ENCODE data around the gene UTY.

UTY gene

GRCh38 chrY:13243716-13244115 is 236.1 kb downstream of the UTY start (continued):
- no peak for TF ChIP-seq KLF1 (tag by site-specific recombination; IDR thresholded peaks at IDR 0.05)

DNA sequence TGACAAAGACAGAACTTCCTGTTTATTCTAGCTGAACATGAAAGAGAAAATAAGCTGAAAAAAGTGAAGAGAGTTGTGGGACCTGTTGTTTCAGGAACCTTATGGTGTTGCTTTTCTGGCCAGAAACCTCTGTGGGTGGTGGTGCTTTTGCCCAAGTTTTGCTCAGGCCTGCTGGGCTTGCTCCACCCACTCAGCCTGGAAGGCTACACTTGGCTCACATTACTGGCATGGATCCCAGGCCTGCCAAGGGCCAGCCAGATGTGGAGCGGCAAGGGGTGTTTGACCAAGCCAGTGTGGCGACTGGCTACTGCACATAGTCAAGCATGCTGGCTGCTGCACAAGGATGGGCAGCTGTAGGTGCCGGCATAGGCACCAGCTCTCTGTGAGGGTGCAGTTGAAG is 245.9 kb downstream of the UTY start:
- Histone ChIP-seq H3K4me1 (ENCODE audit: control insufficient read depth, insufficient read depth, low read length) (no peaks in the 10 kb centered on the region), H3K36me3 (ENCODE audit: control insufficient read depth in 2 of 2, insufficient read depth in 1 of 2, low read length in 2 of 2) (no peaks in the 10 kb centered on the region), H3K27ac (ENCODE audit: extremely low read depth, low read depth, low read length) (no peak overlapping the region), H3K4me3 (ENCODE audit: low read depth, low read length) (no peak overlapping the region), H3K9me3 (ENCODE audit: control insufficient read depth, insufficient read depth, low read depth, low read length) (no peaks in the 10 kb centered on the region)
- TF ChIP-seq REPIN1 (tag by site-specific recombination; IDR thresholded peaks at IDR 0.05; ENCODE audit: low read depth) (no peak), ZNF610 (tag by site-specific recombination; IDR thresholded peaks at IDR 0.05; ENCODE audit: borderline replicate concordance) (no peak), GLI2 (tag by site-specific recombination; IDR thresholded peaks at IDR 0.05; ENCODE audit: borderline replicate concordance, low read depth) (no peak), ZNF133 (tag by site-specific recombination; IDR thresholded peaks at IDR 0.05) (no peak), ZNF335 (tag by site-specific recombination; conservative IDR thresholded peaks at IDR 0.05) (no peak), ZNF555 (tag by site-specific recombination; conservative IDR thresholded peaks at IDR 0.05) (no peak), ZNF600 (tag by site-specific recombination; IDR thresholded peaks at IDR 0.05) (no peak), AEBP2 (tag by site-specific recombination; IDR thresholded peaks at IDR 0.05; ENCODE audit: borderline replicate concordance) (no peak), ZNF112 (tag by site-specific recombination; IDR thresholded peaks at IDR 0.05) (no peak)
- ChIA-PET POLR2A (no interaction called here), CTCF (no interaction called here)

DNA sequence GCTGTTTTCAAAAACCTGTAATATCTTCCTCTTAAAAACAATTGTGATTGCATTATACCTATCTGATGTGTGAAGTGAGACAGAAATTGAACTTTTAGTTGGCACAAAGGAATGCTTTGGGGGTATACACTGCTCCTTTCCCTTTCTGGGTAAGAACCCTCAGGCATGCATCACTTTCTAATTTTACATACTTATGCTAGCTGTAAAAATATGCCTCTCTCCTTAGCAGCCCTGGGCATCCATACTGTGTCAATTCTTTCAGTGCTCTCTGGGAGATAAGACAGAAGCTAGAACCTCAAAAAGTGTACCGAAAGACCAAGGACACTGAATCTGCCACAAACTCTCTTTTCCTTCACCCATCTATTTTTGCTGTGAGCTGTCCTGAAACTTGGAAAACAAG is 246.7 kb downstream of the UTY start:
- H3K27ac ChIP-seq (ENCODE audit: extremely low read depth, low read depth, low read length) = no peak overlapping the region
- H3K36me3 ChIP-seq (ENCODE audit: control insufficient read depth in 2 of 2, insufficient read depth in 1 of 2, low read length in 2 of 2) = no peaks in the 10 kb centered on the region
- no peaks in the 10 kb centered on the region for H3K4me1 ChIP-seq (ENCODE audit: control insufficient read depth, insufficient read depth, low read length)
- TF ChIP-seq FEZF1 (tag by site-specific recombination; IDR thresholded peaks at IDR 0.05) (no peak), ZBTB8A (tag by site-specific recombination; IDR thresholded peaks at IDR 0.05) (no peak), BCL11A (tag by site-specific recombination; IDR thresholded peaks at IDR 0.05; ENCODE audit: low read depth) (no peak), REPIN1 (tag by site-specific recombination; IDR thresholded peaks at IDR 0.05; ENCODE audit: low read depth) (no peak), ZNF24 (tag by site-specific recombination; IDR thresholded peaks at IDR 0.05) (no peak), ZNF223 (tag by site-specific recombination; IDR thresholded peaks at IDR 0.05) (no peak), ZSCAN23 (tag by site-specific recombination; IDR thresholded peaks at IDR 0.05) (no peak), ZNF114 (tag by site-specific recombination; IDR thresholded peaks at IDR 0.05) (no peak), ZNF610 (tag by site-specific recombination; IDR thresholded peaks at IDR 0.05; ENCODE audit: borderline replicate concordance) (no peak), ZNF571 (tag by site-specific recombination; IDR thresholded peaks at IDR 0.05) (no peak), ZNF501 (tag by site-specific recombination; IDR thresholded peaks at IDR 0.05) (no peak), IKZF3 (tag by site-specific recombination; IDR thresholded peaks at IDR 0.05) (no peak), REST (tag by site-specific recombination; IDR thresholded peaks at IDR 0.05) (no peak)
- ChIA-PET CTCF (no interaction called here), POLR2A (no interaction called here)
- no peaks in the 10 kb centered on the region for H3K9me3 ChIP-seq (ENCODE audit: control insufficient read depth, insufficient read depth, low read depth, low read length)
- no peak overlapping the region for H3K4me3 ChIP-seq (ENCODE audit: low read depth, low read length)
